ENCODE data around the gene PTGER4. TPM values are rescaled to one million over a fixed set of nuclear protein-coding genes. Genes with fewer than 3 reads are reported as not detected.
A peak's percentile ranks its signal among the peaks of the same experiment; 100 is the strongest.

PTGER4 gene
- polyA plus RNA-seq, 6 donors from 2014 or later = 21.4 to 66.3 (median 38.7) TPM

- Mint-ChIP-seq H3K27ac (peak overlapping the region in 4 of 6 donors; percentile 3 to 82 (median 50)), H3K36me3 (no peaks in the 10 kb centered on the region), H3K9me3 (no peaks in the 10 kb centered on the region), H3K4me3 (peak overlapping the region in 1 of 8 donors; percentile 55), H3K27me3 (no peaks in the 10 kb centered on the region), H3K4me1 (peaks cover 34 to 48% (median 37%) of the 10 kb centered on the region in 3 donors)
- no peak for ATAC-seq (ENCODE audit: low read depth in 2 of 2)
- DNase-seq = no peak
Measured at GRCh38 chr5:40676613-40677343, 2.9 kb upstream of the PTGER4 start.

- no peak for DNase-seq
- ATAC-seq (ENCODE audit: low read depth in 2 of 2) = no peak
- Mint-ChIP-seq H3K4me1 (peaks cover 34 to 51% (median 40%) of the 10 kb centered on the region in 3 donors), H3K27ac (peak overlapping the region in 1 of 6 donors; percentile 48), H3K36me3 (no peaks in the 10 kb centered on the region), H3K9me3 (no peaks in the 10 kb centered on the region), H3K27me3 (no peaks in the 10 kb centered on the region), H3K4me3 (peak overlapping the region in 1 of 8 donors; percentile 55)
Measured at GRCh38 chr5:40677456-40677855, 2.3 kb upstream of the PTGER4 start.

- ATAC-seq (ENCODE audit: low read depth in 2 of 2) = no peak
- Mint-ChIP-seq H3K36me3 (no peaks in the 10 kb centered on the region), H3K27ac (peak overlapping the region in 1 of 6 donors; percentile 96), H3K9me3 (no peaks in the 10 kb centered on the region), H3K27me3 (no peaks in the 10 kb centered on the region), H3K4me3 (peak overlapping the region in 2 of 8 donors; percentile 99 to 100), H3K4me1 (peaks cover 34 to 51% (median 41%) of the 10 kb centered on the region in 3 donors)
- no peak for DNase-seq
Measured at GRCh38 chr5:40678026-40678425, 1.7 kb upstream of the PTGER4 start.

- Mint-ChIP-seq H3K4me3 (peak overlapping the region; percentile 91 to 100 (median 99)), H3K36me3 (no peaks in the 10 kb centered on the region), H3K9me3 (no peaks in the 10 kb centered on the region), H3K27ac (peak overlapping the region; percentile 96 to 99 (median 97)), H3K27me3 (no peaks in the 10 kb centered on the region), H3K4me1 (peaks cover 38 to 57% (median 46%) of the 10 kb centered on the region in 3 donors)
- ATAC-seq (ENCODE audit: low read depth in 2 of 2) (no peak), DNase-seq (no peak)
Measured at GRCh38 chr5:40678460-40679147, 1.1 kb upstream of the PTGER4 start.

- Mint-ChIP-seq H3K4me3 (peak overlapping the region; percentile 91 to 100 (median 99)), H3K36me3 (no peaks in the 10 kb centered on the region), H3K27me3 (no peaks in the 10 kb centered on the region), H3K4me1 (peaks cover 41 to 61% (median 52%) of the 10 kb centered on the region in 3 donors), H3K9me3 (no peaks in the 10 kb centered on the region), H3K27ac (peak overlapping the region; percentile 96 to 99 (median 97))
- ATAC-seq (ENCODE audit: low read depth in 2 of 2) (peak; percentile 62 to 65), DNase-seq (peak; percentile 83)
Measured at GRCh38 chr5:40679148-40679912, 385 bp upstream of the PTGER4 start.

- peaks cover 52 to 65% (median 56%) of the 10 kb centered on the region in 3 donors for H3K4me1 Mint-ChIP-seq
- H3K27ac Mint-ChIP-seq = peak overlapping the region; percentile 91 to 98 (median 96)
- ATAC-seq (ENCODE audit: low read depth in 2 of 2) (peak; percentile 6 to 13), DNase-seq (peak; percentile 43)
- no peaks in the 10 kb centered on the region for H3K36me3 Mint-ChIP-seq
- H3K4me3 Mint-ChIP-seq = peak overlapping the region; percentile 91 to 100 (median 99)
- H3K9me3 Mint-ChIP-seq = no peaks in the 10 kb centered on the region
- H3K27me3 Mint-ChIP-seq = no peaks in the 10 kb centered on the region
Measured at GRCh38 chr5:40680741-40681362, 1.1 kb downstream of the PTGER4 start.

- H3K27ac Mint-ChIP-seq = peak overlapping the region; percentile 89 to 98 (median 96)
Measured at GRCh38 chr5:40681363-40682153, 1.8 kb downstream of the PTGER4 start.

GRCh38 chr5:40682154-40683017 lies 2.7 kb downstream of the PTGER4 start:
- Mint-ChIP-seq H3K4me3 (peak overlapping the region; percentile 91 to 100 (median 99)), H3K36me3 (no peaks in the 10 kb centered on the region), H3K4me1 (peaks cover 59 to 69% (median 66%) of the 10 kb centered on the region in 3 donors), H3K9me3 (no peaks in the 10 kb centered on the region), H3K27me3 (no peaks in the 10 kb centered on the region), H3K27ac (peak overlapping the region; percentile 84 to 98 (median 96))
- ATAC-seq (ENCODE audit: low read depth in 2 of 2) (no peak), DNase-seq (no peak)

More at GRCh38 chr5:40681363-40682153, 1.8 kb downstream of the PTGER4 start:
- ATAC-seq (ENCODE audit: low read depth in 2 of 2) = peak; percentile 35 to 43
- Mint-ChIP-seq H3K27me3 (no peaks in the 10 kb centered on the region), H3K36me3 (no peaks in the 10 kb centered on the region), H3K4me3 (peak overlapping the region; percentile 91 to 100 (median 99)), H3K4me1 (peaks cover 59 to 65% (median 59%) of the 10 kb centered on the region in 3 donors), H3K9me3 (no peaks in the 10 kb centered on the region)
- DNase-seq = peak; percentile 64

GRCh38 chr5:40683305-40683704 lies 3.6 kb downstream of the PTGER4 start:
- ATAC-seq (ENCODE audit: low read depth in 2 of 2) (no peak), DNase-seq (no peak)
- peak overlapping the region in 7 of 8 donors; percentile 91 to 100 (median 99) for H3K4me3 Mint-ChIP-seq
- H3K27me3 Mint-ChIP-seq = no peaks in the 10 kb centered on the region
- H3K27ac Mint-ChIP-seq = peak overlapping the region; percentile 33 to 96 (median 82)
- peaks cover 67 to 75% (median 74%) of the 10 kb centered on the region in 3 donors for H3K4me1 Mint-ChIP-seq
- H3K9me3 Mint-ChIP-seq = no peaks in the 10 kb centered on the region
- H3K36me3 Mint-ChIP-seq = no peaks in the 10 kb centered on the region

GRCh38 chr5:40685193-40685592 lies 5.5 kb downstream of the PTGER4 start:
- DNase-seq (no peak), ATAC-seq (ENCODE audit: low read depth in 2 of 2) (no peak)
- Mint-ChIP-seq H3K9me3 (no peaks in the 10 kb centered on the region), H3K27ac (peak overlapping the region in 1 of 6 donors; percentile 39), H3K36me3 (no peaks in the 10 kb centered on the region), H3K4me3 (no peak overlapping the region), H3K27me3 (no peaks in the 10 kb centered on the region), H3K4me1 (peaks cover 51 to 71% (median 58%) of the 10 kb centered on the region in 3 donors)

- peaks cover 46 to 63% (median 49%) of the 10 kb centered on the region in 3 donors for H3K4me1 Mint-ChIP-seq
- no peak overlapping the region for H3K4me3 Mint-ChIP-seq
- no peaks in the 10 kb centered on the region for H3K9me3 Mint-ChIP-seq
- no peak for ATAC-seq (ENCODE audit: low read depth in 2 of 2)
- DNase-seq = no peak
- H3K27ac Mint-ChIP-seq = peak overlapping the region in 4 of 6 donors; percentile 11 to 66 (median 38)
- no peaks in the 10 kb centered on the region for H3K27me3 Mint-ChIP-seq
- no peaks in the 10 kb centered on the region for H3K36me3 Mint-ChIP-seq
Measured at GRCh38 chr5:40685976-40686486, 6.3 kb downstream of the PTGER4 start.

All from naive B cell (primary cell).